RPMI7951 (cell line): ENCODE measurements around the gene HMGCS1. TPM values are rescaled to one million over a fixed set of nuclear protein-coding genes. Genes with fewer than 3 reads are reported as not detected.
"Not testable (repeated sequence)": the region's sequence is repeated elsewhere in the genome, so short reads cannot be mapped to it uniquely, and the experiment has no call there.

Experiments
- DNase-seq: peaks from one replicate; pipeline ENCODE4 v3.0.0-alpha.2; 2012; ENCODE audit warnings: low read depth
- total RNA-seq: library from RNA; depleted of rRNA; stranded (reverse); fragments of >200 nt; shearing (Covaris generic); gene quantifications from 2 replicates; pipeline ENCODE4 v1.2.3, GENCODE V29; 2014; rRNA removed

HMGCS1 gene
- total RNA-seq, 1 experiment from 2014 or later: 18.9 TPM

DNA sequence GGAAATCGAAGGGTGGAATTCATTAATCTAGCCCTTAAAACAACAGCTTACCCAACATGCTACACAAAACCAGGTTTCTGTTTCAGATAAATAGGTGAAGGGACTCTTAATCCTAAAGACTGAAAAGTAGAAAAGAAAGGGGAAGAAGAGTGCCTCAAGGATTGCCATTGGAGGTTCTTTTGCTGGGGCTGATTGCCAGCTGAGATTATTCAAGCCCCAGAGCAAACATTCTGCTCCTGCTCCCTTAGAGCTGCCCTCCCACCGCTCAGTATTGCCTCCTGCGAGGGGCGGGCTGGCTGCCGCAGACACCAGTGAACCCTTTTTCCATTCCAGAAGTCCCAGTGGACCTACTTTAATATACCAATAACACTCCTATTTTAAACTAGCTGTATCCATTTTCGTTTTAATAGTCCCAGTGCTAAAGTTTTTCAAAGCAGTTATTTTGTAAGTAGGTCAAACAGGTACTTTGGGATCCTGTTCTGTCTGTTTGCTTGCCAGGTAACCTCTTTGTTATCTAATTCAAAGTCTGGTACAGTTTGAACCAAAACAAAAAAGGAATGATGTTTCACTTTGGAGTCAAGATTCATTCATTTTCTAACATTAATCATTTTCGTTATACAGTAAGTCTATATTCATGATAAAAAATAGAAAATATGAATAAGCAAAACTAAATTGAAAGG is 38.6 kb downstream of the HMGCS1 start:
- DNase-seq: no peak

DNA sequence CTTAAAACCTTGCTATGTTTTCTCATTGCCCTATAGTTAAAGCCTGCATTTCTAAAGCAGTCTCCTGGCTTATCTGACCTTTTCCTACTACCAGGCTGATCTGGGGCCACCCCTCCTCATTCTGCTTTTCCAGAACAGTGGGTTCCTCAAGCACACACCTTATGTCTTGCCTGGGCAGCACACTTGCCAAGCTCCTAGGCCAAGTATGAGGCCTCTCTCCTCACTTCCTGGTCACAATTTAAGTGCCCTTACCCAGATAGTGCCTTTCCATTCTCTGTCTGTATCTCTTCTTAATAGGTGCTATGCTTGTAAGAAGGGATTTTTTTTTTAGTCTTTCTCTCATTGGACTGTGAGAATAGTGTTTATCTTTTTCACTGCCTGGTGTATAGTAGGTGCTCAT is 39.7 kb downstream of the HMGCS1 start:
- no peak for DNase-seq

DNA sequence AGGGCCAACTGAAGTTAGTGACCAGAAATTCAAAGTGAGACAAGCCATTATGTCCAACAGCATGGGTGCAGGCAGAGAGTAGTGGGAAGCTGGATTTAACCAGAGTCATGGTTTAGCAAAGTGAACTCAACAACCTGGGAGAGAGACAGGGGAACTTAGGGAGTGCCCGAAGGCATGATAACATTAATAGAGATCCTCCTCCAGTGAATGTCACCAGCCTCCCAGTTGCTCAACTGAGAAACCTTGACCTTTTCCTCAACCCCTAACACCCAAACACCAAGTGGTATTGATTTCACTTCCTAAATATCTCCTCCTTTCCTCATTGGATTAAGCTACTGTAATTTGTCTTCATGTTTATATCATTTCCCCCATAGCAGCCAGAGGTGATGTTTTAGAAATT is 42.6 kb downstream of the HMGCS1 start:
- no peak for DNase-seq

DNA sequence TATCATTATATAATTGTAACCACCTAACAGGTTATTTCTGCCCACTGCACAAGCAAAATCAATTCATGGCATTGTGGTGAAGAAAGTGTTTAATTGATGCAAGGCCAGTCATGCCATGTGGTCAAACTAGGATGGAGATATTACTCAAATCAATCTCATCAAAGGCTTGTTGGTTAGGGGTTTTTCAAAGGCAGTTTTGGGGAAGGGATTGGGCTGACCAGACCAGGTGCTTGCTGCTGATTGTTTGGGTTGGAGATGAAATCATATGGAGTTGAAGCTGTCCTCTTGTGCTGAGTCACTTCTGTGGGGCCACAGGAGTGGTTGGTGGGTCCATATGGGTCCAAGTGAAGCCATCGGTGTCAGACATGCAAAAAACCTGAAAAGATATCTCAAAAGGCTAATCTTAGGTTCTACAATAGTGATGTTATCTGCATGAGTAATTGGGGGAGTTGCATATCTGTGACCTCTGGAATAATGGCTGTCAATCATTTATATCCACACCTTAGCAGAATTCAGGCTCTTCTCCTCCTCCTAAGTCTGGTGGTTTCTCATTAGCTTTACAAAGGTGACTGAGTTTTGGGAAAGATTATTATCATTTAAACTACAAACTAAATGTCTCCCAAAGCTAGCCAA is 44.9 kb downstream of the HMGCS1 start:
- no peak for DNase-seq

DNA sequence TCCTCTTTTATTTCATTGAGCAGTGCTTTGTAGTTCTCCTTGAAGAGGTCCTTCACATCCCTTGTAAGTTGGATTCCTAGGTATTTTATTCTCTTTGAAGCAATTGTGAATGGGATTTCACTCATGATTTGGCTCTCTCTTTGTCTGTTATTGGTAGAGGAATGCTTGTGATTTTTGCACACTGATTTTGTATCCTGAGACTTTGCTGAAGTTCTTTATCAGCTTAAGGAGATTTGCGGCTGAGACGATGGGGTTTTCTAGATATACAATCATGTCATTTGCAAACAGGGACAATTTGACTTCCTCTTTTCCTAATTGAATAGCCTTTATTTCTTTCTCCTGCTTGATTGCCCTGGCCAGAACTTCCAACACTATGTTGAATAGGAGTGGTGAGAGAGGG is 50.9 kb downstream of the HMGCS1 start:
- not testable (repeated sequence) for DNase-seq

DNA sequence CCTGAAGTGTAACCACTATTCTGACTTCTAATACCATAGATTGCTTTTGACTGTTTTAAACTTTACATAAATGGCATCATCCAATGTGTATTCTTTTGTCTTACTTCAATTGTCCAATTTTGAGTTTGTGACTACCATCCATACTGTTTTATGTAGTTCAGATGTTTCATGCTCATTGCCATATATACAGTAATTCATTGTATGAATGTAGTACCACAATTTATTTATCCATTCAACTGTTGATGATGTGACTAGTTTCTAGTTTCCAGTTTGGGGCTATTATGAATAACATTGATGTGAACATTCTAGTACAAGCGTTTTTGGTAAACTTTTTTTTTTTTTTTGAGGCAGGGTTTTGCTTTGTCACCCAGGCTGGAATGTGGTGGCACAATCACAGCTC is 55.1 kb downstream of the HMGCS1 start:
- DNase-seq: no peak

DNA sequence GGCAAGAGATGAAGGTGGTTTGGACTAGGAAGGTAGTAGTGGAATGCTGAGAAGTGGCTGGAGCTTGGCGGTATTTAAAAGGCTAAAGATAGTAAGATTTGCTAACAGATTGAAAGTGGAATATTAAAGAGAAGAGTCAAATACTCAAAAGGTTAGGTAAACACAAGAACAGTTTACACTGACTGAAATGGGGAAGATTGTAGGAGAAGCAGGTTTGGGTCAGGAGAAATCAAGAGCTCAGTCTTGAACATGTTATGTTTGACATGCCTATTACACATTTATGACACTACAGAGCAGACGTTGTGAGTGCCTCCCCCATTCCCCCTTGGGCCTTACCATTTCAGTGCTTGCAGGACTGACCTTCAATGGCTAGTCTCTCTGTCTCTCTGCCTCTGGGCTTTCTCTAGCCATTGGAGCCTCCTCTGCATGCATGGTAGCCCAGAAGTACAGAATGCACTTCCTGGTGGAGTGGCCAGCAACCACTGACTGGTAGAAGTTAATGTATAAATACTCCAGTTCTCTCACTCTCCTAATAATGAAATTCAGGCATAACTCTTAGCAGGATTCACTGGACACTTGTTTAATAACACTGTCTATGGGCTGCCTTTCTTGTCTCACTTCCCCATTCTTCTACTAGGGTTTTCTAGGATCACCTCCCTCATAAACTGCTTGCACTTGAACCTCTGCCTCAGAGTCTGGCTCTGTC is 56.8 kb downstream of the HMGCS1 start:
- DNase-seq: no peak

DNA sequence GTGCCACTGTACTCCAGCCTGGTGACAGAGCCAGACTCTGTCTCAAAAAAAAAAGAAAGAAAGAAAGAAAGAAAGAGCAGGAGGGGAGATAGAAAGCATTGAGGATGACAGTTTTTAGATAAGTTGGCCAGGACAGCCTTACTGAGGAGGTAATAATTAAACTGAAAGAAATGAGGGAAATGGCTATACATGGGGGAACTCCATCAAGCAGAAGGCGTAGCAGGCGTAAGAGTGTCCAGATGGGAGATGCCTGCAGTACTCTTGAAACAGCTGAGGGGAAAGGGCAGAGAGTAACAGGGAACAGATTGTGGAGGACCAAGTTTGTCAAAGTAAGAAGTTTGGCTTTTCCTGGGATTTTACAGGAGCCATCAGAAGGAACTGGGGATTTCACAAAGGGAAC is 57.5 kb downstream of the HMGCS1 start:
- DNase-seq: no peak

DNA sequence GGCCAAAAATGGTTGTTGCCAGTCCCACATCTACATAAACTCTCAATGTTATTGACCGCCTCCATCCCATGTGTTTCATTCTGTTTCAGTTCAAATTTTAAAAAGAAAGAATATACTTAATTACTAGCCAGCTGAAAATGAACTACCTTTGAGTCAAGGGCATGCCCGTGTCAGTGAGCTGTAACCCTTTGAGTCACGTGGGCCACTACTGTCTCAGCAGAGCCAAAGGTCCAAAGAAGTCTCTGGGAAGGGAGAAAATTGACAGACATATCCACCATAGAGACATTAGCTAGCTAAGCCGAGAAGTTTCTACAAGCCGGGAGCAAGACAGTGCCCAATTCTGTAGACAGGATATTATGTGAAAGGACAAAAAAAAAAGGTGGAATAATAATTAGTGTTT is 61.5 kb downstream of the HMGCS1 start:
- DNase-seq: no peak

DNA sequence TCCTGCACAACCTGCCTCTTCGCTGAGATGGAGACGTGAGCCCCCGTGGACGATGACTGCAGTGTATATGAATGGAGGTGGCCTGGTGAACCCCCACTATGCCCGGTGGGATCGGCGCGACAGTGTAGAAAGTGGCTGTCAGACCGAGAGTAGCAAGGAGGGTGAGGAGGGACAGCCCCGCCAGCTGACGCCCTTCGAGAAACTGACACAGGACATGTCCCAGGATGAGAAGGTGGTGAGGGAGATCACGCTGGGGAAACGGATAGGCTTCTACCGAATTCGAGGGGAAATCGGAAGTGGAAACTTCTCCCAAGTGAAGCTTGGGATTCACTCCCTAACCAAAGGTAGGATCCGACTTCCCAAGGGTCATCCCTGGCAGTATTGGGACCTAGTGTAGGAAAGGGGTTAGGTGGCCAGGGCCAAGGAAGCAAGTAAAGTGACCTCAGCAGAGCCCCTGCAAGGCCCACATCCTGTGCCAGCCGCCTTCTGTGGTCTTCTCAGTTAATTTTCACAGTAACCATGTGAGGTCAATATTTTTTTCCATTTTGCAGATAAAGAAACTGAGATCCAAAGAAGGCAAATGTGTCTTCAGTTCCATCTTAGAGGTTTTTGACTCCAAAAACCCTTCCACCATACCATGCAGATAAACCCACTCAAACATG is 67.4 kb downstream of the HMGCS1 start:
- no peak for DNase-seq

DNA sequence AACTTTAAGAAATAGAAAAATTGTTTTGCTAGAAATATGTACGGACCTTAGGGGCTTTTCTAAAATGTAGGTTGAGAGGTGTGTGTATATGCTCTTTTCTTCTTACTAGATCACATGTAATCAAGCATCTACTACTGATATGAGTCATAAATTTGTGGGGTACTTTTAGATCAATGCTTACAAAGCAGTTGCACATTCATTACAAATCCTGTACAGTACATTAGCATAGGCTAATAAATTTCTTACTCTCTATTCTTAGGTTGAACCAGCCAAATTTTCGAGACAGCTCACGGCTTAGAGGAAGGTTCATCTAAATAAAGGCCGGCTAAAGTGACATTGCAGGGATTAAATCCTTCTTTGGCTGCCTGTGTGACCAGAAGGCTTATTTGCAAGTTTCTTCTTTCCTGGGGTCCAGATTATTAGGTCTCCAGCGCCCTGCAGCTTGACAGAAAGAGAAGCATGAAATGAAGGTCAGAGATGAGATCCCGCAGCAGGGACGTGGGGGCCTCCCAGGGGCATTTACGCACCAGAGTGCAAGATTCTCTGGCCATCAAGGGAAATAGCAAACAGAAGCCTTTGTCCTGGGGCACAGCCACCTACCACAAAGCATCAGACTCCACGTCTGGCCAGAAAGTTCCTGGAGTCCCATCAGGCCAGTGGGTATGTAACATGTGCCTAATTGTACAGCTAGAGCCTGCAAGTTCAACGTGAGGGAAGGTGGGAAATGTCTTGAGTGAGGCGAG is 68.2 kb downstream of the HMGCS1 start:
- no peak for DNase-seq

DNA sequence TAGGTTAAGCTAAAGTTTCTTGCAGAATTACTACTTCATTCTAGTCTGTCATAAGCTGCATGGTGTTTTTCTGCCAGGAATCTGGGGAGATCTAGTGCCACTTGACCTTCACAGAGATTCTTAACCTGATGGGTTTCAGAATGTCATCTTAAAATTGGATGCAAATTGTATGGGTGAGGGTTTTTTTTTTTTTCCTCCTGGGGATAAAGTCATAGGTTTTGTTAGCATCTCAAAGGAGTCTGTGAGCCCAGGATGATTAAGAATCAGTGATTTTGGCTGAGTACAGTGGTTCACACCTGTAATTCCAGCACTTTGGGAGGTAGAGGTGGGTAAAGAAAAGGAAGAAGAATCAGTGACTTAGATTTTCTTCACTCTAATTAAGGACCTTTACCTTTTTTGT is 69.9 kb downstream of the HMGCS1 start:
- DNase-seq: no peak

DNA sequence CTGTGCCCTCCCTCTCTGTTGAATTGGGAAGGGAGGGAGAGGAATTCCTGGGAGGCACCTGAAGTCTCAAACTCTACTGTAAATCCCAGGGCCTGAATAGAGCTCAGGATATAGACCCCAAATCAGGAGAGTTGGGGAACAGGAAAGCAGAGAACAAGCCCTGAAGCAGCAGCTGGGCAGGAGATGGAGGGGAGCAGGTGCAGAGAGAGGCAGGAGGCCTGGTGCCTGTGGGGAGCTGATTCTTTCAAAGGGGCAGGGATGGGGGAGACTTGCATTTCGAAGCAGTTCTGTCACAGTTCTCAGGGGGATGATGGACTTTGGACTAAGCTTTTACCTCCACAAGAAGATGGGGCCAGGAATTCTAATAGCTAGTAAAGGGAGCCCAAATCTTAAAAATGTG is 71.0 kb downstream of the HMGCS1 start:
- no peak for DNase-seq

Other genes with a start within 250 kb of the HMGCS1 start
- gene ZNF131, start 192.5 kb downstream of the HMGCS1 start, total RNA-seq: 20.1 and 24.3 TPM in 2 replicates
- gene NIM1K, start 121.2 kb downstream of the HMGCS1 start, total RNA-seq: 0.88 and 1.4 TPM in 2 replicates
- gene CCL28, start 99.0 kb upstream of the HMGCS1 start, total RNA-seq: 8.8 and 12.8 TPM in 2 replicates
- gene TMEM267, start 170.5 kb upstream of the HMGCS1 start, total RNA-seq: 10.3 and 17.8 TPM in 2 replicates
- gene C5orf34, start 201.7 kb upstream of the HMGCS1 start, total RNA-seq: 14.5 and 20.3 TPM in 2 replicates
- 114 and 123 TPM in 2 replicates for gene PAIP1, start 243.7 kb upstream of the HMGCS1 start, total RNA-seq